Caco-2 (cell line): ENCODE data around the gene PRTN3. TPM values are rescaled to one million over a fixed set of nuclear protein-coding genes. Genes with fewer than 3 reads are reported as not detected.
"Not testable (repeated sequence)": the region's sequence is repeated elsewhere in the genome, so short reads cannot be mapped to it uniquely, and the experiment has no call there.

Experiments
- BruUV-seq: library from RNA; stranded (reverse); fragments of 400-500 nt; replicated peaks from 2 replicates; lab custom pipeline; 2021; lab: Mats Ljungman, UMichigan
- CTCF ChIA-PET: fragments of 300-600 bp; sonication (Branson Sonifier 250); formaldehyde crosslinking; loops from one replicate; lab custom pipeline; 2022; ENCODE audit warnings: antibody characterized with exemption; lab: Charles Lee
- POLR2A ChIA-PET: fragments of 300-600 bp; sonication (Branson Sonifier 250); formaldehyde crosslinking; loops from one replicate; lab custom pipeline; 2022; ENCODE audit warnings: antibody characterized with exemption; lab: Charles Lee
- DNase-seq, 2 experiments: peaks; one replicate each; pipeline versions ENCODE4 v3.0.0 to v3.0.0-alpha.2; 2020 to 2022
- H3K27me3 ChIP-seq: replicated peaks from 2 replicates; pipeline ENCODE4 v1.6.0; 2011; ENCODE audit warnings: low read length; ENCODE audit not compliant: control insufficient read depth, insufficient read depth
- H3K36me3 ChIP-seq: 2 replicates; pipeline ENCODE4 v1.5.1; 2011; ENCODE audit warnings: low read length; ENCODE audit not compliant: control insufficient read depth, insufficient read depth
- H3K4me1 ChIP-seq: fragments of 250-450 bp; sonication (Bioruptor Pico); 2 replicates; pipeline ENCODE4 v1.5.1; 2020; ENCODE audit warnings: mild to moderate bottlenecking
- H3K4me3 ChIP-seq: 2 replicates; pipeline ENCODE4 v1.5.1; 2011; ENCODE audit warnings: low read depth, mild to moderate bottlenecking, control low read depth, low read length
- H3K9me3 ChIP-seq: fragments of 250-450 bp; sonication (Bioruptor Pico); 2 replicates; pipeline ENCODE4 v1.5.1; 2020; ENCODE audit warnings: mild to moderate bottlenecking, moderate library complexity
- H3K27ac Mint-ChIP-seq: one replicate; pipeline ENCODE4 v1.8.0; 2022; ENCODE audit warnings: mixed read lengths; ENCODE audit not compliant: unreplicated experiment
- H3K27me3 Mint-ChIP-seq: one replicate; pipeline ENCODE4 v1.8.0; 2022; ENCODE audit warnings: mixed read lengths; ENCODE audit not compliant: insufficient read depth, unreplicated experiment
- H3K36me3 Mint-ChIP-seq: one replicate; pipeline ENCODE4 v1.8.0; 2022; ENCODE audit warnings: mild to moderate bottlenecking, mixed read lengths; ENCODE audit not compliant: insufficient read depth, unreplicated experiment
- H3K4me1 Mint-ChIP-seq: one replicate; pipeline ENCODE4 v1.8.0; 2022; ENCODE audit warnings: low read depth, mixed read lengths; ENCODE audit not compliant: unreplicated experiment
- H3K4me3 Mint-ChIP-seq: one replicate; pipeline ENCODE4 v1.8.0; 2022; ENCODE audit warnings: mild to moderate bottlenecking, moderate library complexity, mixed read lengths; ENCODE audit not compliant: unreplicated experiment
- H3K9me3 Mint-ChIP-seq: one replicate; pipeline ENCODE4 v1.8.0; 2022; ENCODE audit warnings: mixed read lengths; ENCODE audit not compliant: unreplicated experiment
- CTCF ChIP-seq, 2 experiments: fragments of 200-600 bp in 1 of 2; IDR thresholded peaks; 1 replicate in 1 of 2; 2 replicates in 1 of 2; pipeline versions ENCODE4 v1.5.1 to v1.8.0; 2011 to 2022; ENCODE audit warnings: antibody characterized with exemption in 1 of 2, control low read depth in 1 of 2, inconsistent platforms in 1 of 2, low read depth in 1 of 2, low read length in 1 of 2, mild to moderate bottlenecking in 1 of 2, moderate library complexity in 1 of 2; ENCODE audit not compliant: insufficient read depth in 1 of 2, severe bottlenecking in 1 of 2, unreplicated experiment in 1 of 2
- intact Hi-C: fragments of 100-400 bp; cut with micrococcal nuclease; formaldehyde crosslinking; loops from one replicate; pipeline ENCODE4 v1.10.0; 2022; ENCODE audit not compliant: unreplicated experiment
- total RNA-seq: library from RNA; stranded (reverse); gene quantifications from 2 replicates; pipeline ENCODE4 v1.2.3, GENCODE V29; 2022

Gene PRTN3
- total RNA-seq, 1 experiment from 2014 or later, result 0.29 TPM

DNA sequence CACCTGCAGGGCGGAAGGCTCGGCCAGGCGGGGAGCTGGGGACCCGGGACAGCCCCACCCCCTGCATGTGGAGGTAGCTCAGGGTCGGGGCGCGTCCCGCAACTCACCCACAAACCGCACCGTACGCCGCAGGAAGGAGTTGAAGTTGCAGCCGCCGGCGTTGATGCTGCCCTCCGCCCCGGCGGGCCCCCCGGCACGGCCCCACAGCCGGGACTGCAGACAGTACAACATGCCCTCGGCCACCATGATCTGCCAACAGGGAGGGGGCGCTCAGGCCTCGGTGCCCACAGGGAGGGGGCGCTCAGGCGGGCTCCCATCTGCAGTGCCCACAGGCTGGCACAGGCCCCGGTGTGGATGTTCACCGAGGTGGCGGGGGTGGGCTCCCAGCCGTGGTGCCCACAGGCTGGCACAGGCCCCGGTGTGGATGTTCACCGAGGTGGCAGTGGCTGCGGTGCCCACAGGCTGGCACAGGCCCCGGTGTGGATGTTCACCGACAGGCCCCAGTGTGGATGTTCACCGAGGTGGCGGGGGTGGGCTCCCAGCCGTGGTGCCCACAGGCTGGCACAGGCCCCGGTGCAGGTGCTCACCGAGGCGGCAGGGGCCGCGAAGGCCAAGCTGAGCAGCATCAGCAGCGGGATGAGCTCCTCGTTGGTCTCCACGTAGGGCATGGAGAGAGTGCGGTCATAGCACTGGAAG lies 25.6 kb upstream of the PRTN3 start:
- no TSS peak for BruUV-seq
- Mint-ChIP-seq H3K4me3 (peak overlapping the region; percentile 45), H3K27me3 (no peaks in the 10 kb centered on the region), H3K27ac (peak overlapping the region; percentile 86), H3K36me3 (peaks cover 74% of the 10 kb centered on the region), H3K4me1 (no peaks in the 10 kb centered on the region), H3K9me3 (peaks cover 12% of the 10 kb centered on the region)
- TF ChIP-seq CTCF (IDR thresholded peaks at IDR 0.05; ENCODE audit: insufficient read depth in 1 of 2, low read depth in 1 of 2, low read length in 1 of 2, severe bottlenecking in 1 of 2, unreplicated experiment in 1 of 2), result no peak
- no peak for DNase-seq
- no peaks in the 10 kb centered on the region for H3K27me3 ChIP-seq
- ChIA-PET POLR2A (no interaction called here), CTCF (no interaction called here)
- intact Hi-C loops, result no loop called here
- no peaks in the 10 kb centered on the region for H3K4me1 ChIP-seq
- no peak overlapping the region for H3K4me3 ChIP-seq
- H3K36me3 ChIP-seq, result no peaks in the 10 kb centered on the region
- no peaks in the 10 kb centered on the region for H3K9me3 ChIP-seq

DNA sequence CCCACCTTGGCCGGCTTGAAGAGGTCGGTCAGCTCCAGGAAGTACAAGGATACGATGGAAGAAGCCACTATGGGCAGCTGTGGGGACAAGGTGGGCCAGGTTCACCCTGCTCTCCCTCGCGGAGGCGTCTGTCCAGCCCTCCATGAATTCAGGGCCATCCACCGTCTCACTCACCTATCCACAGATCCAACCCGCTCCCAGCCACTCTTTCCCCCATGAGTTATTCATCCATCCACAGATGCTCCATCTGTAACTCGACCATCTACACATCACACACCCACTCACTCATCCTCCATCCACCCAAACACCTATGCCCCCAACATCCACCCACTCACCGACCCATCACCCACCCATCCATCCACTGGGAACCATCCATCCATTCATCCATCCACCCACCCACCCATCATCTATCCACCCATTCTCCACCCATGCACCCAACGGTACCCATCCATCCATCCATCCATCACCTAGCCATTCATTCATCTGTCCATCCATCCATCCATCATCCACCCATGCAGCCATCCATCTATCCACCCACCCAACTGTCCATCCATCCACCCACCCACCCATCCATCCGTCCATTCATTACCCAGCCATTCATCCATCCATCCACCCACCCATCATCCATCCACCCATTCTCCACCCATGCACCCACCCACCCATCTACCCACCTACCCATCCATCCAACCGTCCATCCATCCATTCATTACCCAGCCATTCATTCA lies 24.9 kb upstream of the PRTN3 start:
- POLR2A ChIA-PET, result no interaction called here
- BruUV-seq, result no TSS peak
- no peaks in the 10 kb centered on the region for H3K4me1 ChIP-seq
- TF ChIP-seq CTCF (IDR thresholded peaks at IDR 0.05; ENCODE audit: insufficient read depth in 1 of 2, low read depth in 1 of 2, low read length in 1 of 2, severe bottlenecking in 1 of 2, unreplicated experiment in 1 of 2), result no peak
- Mint-ChIP-seq H3K4me3 (peak overlapping the region; percentile 9), H3K4me1 (no peaks in the 10 kb centered on the region), H3K36me3 (peaks cover 73% of the 10 kb centered on the region), H3K27me3 (no peaks in the 10 kb centered on the region), H3K9me3 (peaks cover 12% of the 10 kb centered on the region), H3K27ac (peak overlapping the region; percentile 20)
- H3K27me3 ChIP-seq, result no peaks in the 10 kb centered on the region
- H3K9me3 ChIP-seq, result no peaks in the 10 kb centered on the region
- no peaks in the 10 kb centered on the region for H3K36me3 ChIP-seq
- DNase-seq, result no peak
- intact Hi-C loops, result no loop called here
- CTCF ChIA-PET, result no interaction called here
- H3K4me3 ChIP-seq, result no peak overlapping the region

DNA sequence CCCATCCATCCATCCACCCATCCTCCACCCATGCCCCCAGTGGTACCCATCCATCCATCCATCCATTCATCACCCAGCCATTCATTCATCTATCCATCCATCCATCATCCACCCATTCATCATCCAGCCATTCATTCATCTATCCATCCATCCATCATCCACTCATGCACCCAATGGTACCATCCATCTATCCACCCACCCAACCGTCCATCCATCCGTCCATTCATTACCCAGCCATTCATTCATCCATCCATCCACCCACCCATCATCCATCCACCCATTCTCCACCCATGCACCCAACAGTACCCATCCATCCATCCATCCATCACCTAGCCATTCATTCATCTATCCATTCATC lies 24.3 kb upstream of the PRTN3 start:
- POLR2A ChIA-PET, result no interaction called here
- H3K9me3 Mint-ChIP-seq, result peaks cover 12% of the 10 kb centered on the region

DNA sequence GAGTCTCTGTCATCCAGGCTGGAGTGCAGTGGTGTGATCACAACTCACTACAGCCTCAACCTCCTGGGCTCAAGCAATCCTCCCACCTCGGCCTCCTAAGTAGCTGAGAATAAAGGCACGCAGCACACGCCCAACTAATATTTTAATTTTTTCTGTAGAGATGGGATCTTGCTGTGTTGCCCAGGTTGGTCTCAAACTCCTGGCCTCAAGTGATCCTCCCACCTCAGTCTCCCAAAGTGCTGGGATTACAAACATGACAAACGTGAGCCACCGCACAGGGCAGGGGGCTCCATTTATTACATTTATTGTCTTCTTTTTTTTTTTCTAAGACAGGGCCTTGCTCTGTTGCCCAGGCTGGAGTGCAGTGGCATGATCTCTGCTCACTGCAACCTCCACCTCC lies 20.6 kb upstream of the PRTN3 start:
- POLR2A ChIA-PET, CTCF ChIA-PET, H3K4me3 ChIP-seq, DNase-seq, H3K4me3 Mint-ChIP-seq, H3K9me3 ChIP-seq, H3K4me1 ChIP-seq, H3K36me3 ChIP-seq, H3K27me3 Mint-ChIP-seq, BruUV-seq, intact Hi-C loops, H3K4me1 Mint-ChIP-seq, H3K27ac Mint-ChIP-seq, H3K27me3 ChIP-seq: not testable (repeated sequence)
- Mint-ChIP-seq H3K36me3 (peaks cover 37% of the 10 kb centered on the region), H3K9me3 (peaks cover 12% of the 10 kb centered on the region)

More for the DNA sequence above, 24.3 kb upstream of the PRTN3 start:
- Mint-ChIP-seq H3K27me3 (no peaks in the 10 kb centered on the region), H3K4me3 (peak overlapping the region; percentile 9), H3K36me3 (peaks cover 68% of the 10 kb centered on the region), H3K27ac (peak overlapping the region; percentile 20), H3K4me1 (no peaks in the 10 kb centered on the region)
- no peak for DNase-seq
- no peak overlapping the region for H3K4me3 ChIP-seq
- no peaks in the 10 kb centered on the region for H3K36me3 ChIP-seq
- no peaks in the 10 kb centered on the region for H3K27me3 ChIP-seq
- CTCF ChIA-PET, result no interaction called here
- H3K4me1 ChIP-seq, result no peaks in the 10 kb centered on the region
- H3K9me3 ChIP-seq, result no peaks in the 10 kb centered on the region
- BruUV-seq, result no TSS peak
- no peak for TF ChIP-seq CTCF (IDR thresholded peaks at IDR 0.05; ENCODE audit: insufficient read depth in 1 of 2, low read depth in 1 of 2, low read length in 1 of 2, severe bottlenecking in 1 of 2, unreplicated experiment in 1 of 2)
- intact Hi-C loops, result no loop called here
